Transverse colon (tissue), 4 donors: ENCODE results near the gene MYH11. TPM values are rescaled to one million over a fixed set of nuclear protein-coding genes. Genes with fewer than 3 reads are reported as not detected.

Experiments used
- DNase-seq: peaks from one replicate; pipeline ENCODE4 v3.0.0-alpha.2; 2019
- H3K27ac ChIP-seq, 4 donors: fragments of 200-600 bp; sonication (generic); 2 replicates each; pipeline ENCODE4 v1.5.1; 2016 to 2018; ENCODE audit warnings: inconsistent platforms in 4 of 4
- H3K27me3 ChIP-seq: fragments of 200-600 bp; sonication (generic); 2 replicates; pipeline ENCODE4 v1.5.1; 2017; ENCODE audit warnings: inconsistent platforms
- H3K36me3 ChIP-seq, 4 donors: fragments of 200-600 bp; sonication (generic); 2 replicates each; pipeline ENCODE4 v1.5.1; 2017 to 2019; ENCODE audit warnings: inconsistent platforms in 4 of 4
- H3K4me1 ChIP-seq, 4 donors: fragments of 200-600 bp; sonication (generic); 2 replicates each; pipeline ENCODE4 v1.5.1; 2017 to 2020; ENCODE audit warnings: inconsistent platforms in 4 of 4
- H3K4me3 ChIP-seq, 4 donors: fragments of 200-600 bp; sonication (generic); 1 replicate in 1 of 4; 2 replicates in 3 of 4; pipeline versions ENCODE4 v1.5.1 to v1.6.1; 2017 to 2019; ENCODE audit warnings: inconsistent platforms in 4 of 4
- H3K9me3 ChIP-seq, 2 donors: fragments of 200-600 bp; sonication (generic); 2 replicates each; pipeline ENCODE4 v1.5.1; 2017 to 2019; ENCODE audit warnings: inconsistent platforms in 2 of 2
- EP300 ChIP-seq: sonication (generic); formaldehyde crosslinking; IDR thresholded peaks from one replicate; pipeline ENCODE4 v1.6.1; 2017; ENCODE audit warnings: antibody characterized with exemption, low read depth
- POLR2A ChIP-seq: fragments of 450-650 bp; IDR thresholded peaks from one replicate; pipeline ENCODE4 v1.6.1; 2016; ENCODE audit warnings: antibody characterized with exemption, mild to moderate bottlenecking, moderate library complexity
- POLR2AphosphoS5 ChIP-seq, 3 donors: sonication (generic); formaldehyde crosslinking; IDR thresholded peaks; one replicate each; pipeline ENCODE4 v1.6.1; 2016; ENCODE audit warnings: antibody characterized with exemption in 3 of 3
- WGBS, 2 donors: methylation state at CpG; one replicate each; pipeline ENCODE4 v1.1.5; 2018; ENCODE audit warnings: low coverage in 1 of 2; 5-methylcytosine and 5-hydroxymethylcytosine counted together
- in situ Hi-C, 4 donors: fragments of 200-750 bp; cut with MboI; loops; one replicate each; pipeline versions ENCODE4 v1.15.0 to v1.15.1; 2017; ENCODE audit warnings: low sequenced_read_pairs in 3 of 4, low pct_ligation_motif_present in 1 of 4, low pct_unique_long_range_greater_than_20kb in 1 of 4
- intact Hi-C: fragments of 100-400 bp; cut with DNase I; formaldehyde crosslinking; loops from one replicate; pipeline ENCODE4 v1.15.1; 2023; ENCODE audit warnings: low total_unique reads
- total RNA-seq, 4 donors: library from RNA; depleted of rRNA; stranded (reverse); fragments of >200 nt; gene quantifications; one replicate each; pipeline ENCODE4 v1.1.0, GENCODE V29; 2016
- TF ChIP-seq, protein P1 (sequence below), 5 experiments: fragments of 200-600 bp in 3 of 5; fragments of 450-650 bp in 2 of 5; sonication (generic) in 3 of 5; IDR thresholded peaks; 1 replicate in 2 of 5; 2 replicates in 3 of 5; pipeline ENCODE4 v1.5.1; 2016 to 2017; ENCODE audit warnings: antibody characterized with exemption in 5 of 5, inconsistent platforms in 3 of 5, mild to moderate bottlenecking in 2 of 5, moderate library complexity in 1 of 5

The MYH11 gene
- total RNA-seq, 4 donors from 2014 or later, result 619 to 1,914 (median 1,058) TPM

GRCh38 chr16:15708997-15709396 lies 147.8 kb downstream of the MYH11 start:
- Histone ChIP-seq H3K9me3 (no peaks in the 10 kb centered on the region), H3K36me3 (peaks cover 0 to 4% (median 0%) of the 10 kb centered on the region in 4 donors), H3K27ac (no peak overlapping the region), H3K4me3 (no peak overlapping the region), H3K27me3 (no peaks in the 10 kb centered on the region), H3K4me1 (no peaks in the 10 kb centered on the region)
- DNase-seq, result no peak
- in situ Hi-C loops (no loop called here), intact Hi-C loops (no loop called here)
- WGBS, 2 donors, result 84 to 89% methylated on average over 4 to 7 of the region's 7 CpGs
- TF ChIP-seq POLR2A (no peak), POLR2AphosphoS5 (IDR thresholded peaks at IDR 0.05) (no peak), EP300 (no peak)
- TF ChIP-seq, protein P1, sequence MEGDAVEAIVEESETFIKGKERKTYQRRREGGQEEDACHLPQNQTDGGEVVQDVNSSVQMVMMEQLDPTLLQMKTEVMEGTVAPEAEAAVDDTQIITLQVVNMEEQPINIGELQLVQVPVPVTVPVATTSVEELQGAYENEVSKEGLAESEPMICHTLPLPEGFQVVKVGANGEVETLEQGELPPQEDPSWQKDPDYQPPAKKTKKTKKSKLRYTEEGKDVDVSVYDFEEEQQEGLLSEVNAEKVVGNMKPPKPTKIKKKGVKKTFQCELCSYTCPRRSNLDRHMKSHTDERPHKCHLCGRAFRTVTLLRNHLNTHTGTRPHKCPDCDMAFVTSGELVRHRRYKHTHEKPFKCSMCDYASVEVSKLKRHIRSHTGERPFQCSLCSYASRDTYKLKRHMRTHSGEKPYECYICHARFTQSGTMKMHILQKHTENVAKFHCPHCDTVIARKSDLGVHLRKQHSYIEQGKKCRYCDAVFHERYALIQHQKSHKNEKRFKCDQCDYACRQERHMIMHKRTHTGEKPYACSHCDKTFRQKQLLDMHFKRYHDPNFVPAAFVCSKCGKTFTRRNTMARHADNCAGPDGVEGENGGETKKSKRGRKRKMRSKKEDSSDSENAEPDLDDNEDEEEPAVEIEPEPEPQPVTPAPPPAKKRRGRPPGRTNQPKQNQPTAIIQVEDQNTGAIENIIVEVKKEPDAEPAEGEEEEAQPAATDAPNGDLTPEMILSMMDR (IDR thresholded peaks at IDR 0.05), result no peak

DNA sequence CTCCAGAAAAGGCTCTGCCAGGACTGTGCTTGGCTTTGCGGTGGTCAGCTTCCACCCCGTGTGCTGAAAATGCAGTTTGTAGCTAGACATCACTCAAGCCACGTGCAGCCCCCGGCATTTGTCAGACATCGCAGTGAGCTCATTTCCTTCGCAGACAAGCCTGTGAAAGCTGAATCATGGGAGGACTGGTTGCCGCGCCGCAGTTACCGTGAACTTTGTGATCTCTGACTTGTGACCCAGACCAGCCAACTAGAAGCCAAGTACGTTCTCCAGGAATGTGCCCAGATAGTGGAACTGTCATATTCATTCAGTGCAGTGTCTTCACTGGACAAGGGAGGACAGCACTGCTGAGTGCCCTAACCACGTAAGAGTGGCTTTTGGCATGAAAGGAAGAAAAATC lies 148.7 kb downstream of the MYH11 start:
- no peaks in the 10 kb centered on the region for H3K9me3 ChIP-seq
- 93% methylated on average over 12 of the region's 12 CpGs; no CpG with 5 or more reads in 1 of the 2 donors for WGBS, 2 donors
- H3K27me3 ChIP-seq, result no peaks in the 10 kb centered on the region
- TF ChIP-seq POLR2AphosphoS5 (IDR thresholded peaks at IDR 0.05), result peak in 2 of 3 donors; percentile 4 to 24
- no peak for TF ChIP-seq POLR2A
- TF ChIP-seq, protein P1 (IDR thresholded peaks at IDR 0.05), result no peak
- peaks cover 0 to 7% (median 0%) of the 10 kb centered on the region in 4 donors for H3K36me3 ChIP-seq
- H3K4me3 ChIP-seq, result no peak overlapping the region
- in situ Hi-C loops, result no loop called here
- H3K27ac ChIP-seq, result peak overlapping the region in 2 of 4 donors; percentile 4 to 57
- no peaks in the 10 kb centered on the region for H3K4me1 ChIP-seq
- intact Hi-C loops, result no loop called here
- no peak for DNase-seq

DNA sequence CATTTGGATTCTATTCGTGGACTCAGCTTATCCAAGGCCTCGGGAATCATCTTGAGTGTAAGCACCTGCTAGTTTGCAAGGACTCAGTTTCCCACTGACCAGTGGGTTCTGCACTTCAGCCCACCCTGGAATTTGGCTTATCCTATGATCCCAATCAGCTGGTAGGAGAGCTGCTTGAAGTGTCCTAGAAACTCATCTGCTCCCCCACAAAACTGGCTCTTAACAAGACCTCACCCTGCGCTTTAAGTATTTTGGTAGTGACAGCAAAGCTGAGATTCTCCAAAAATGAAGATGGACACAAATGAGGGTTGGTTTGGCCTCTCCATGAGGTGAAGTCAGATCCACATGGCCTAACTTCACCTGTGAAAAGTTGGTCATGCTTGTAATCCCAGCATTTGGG lies 149.5 kb downstream of the MYH11 start:
- TF ChIP-seq POLR2AphosphoS5 (IDR thresholded peaks at IDR 0.05) (peak in 1 of 3 donors; percentile 22), POLR2A (no peak)
- TF ChIP-seq, protein P1 (IDR thresholded peaks at IDR 0.05), result no peak
- H3K36me3 ChIP-seq, result peaks cover 0 to 7% (median 0%) of the 10 kb centered on the region in 4 donors
- no peak overlapping the region for H3K4me3 ChIP-seq
- no peaks in the 10 kb centered on the region for H3K4me1 ChIP-seq
- 84 to 100% methylated on average over 1 to 3 of the region's 3 CpGs for WGBS, 2 donors
- no peaks in the 10 kb centered on the region for H3K9me3 ChIP-seq
- in situ Hi-C loops (no loop called here), intact Hi-C loops (no loop called here)
- DNase-seq, result no peak
- peak overlapping the region in 1 of 4 donors; percentile 56 for H3K27ac ChIP-seq
- H3K27me3 ChIP-seq, result no peaks in the 10 kb centered on the region

DNA sequence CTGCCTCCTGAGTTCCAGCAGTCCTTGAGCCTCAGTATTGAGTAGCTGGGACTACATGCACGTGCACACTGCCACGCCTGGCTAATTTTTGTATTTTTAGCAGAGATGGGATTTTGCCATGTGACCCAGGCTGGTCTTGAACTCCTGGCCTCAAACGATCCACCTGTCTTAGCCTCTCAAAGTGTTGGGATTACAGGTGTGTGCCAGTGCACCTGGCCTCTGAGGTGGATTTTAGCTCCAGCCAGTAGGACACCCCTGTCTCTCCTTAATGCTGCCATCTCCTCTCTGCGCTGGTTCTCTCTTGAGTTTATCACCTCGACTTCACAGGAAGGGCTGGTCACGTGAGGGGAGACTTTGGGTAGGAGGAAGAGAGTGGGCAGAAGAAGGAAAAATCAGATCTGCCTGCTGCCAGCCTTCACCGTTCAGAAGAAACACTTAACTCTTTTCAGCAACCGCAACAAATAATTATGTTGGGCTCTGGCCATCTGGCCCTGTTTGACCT lies 151.7 kb downstream of the MYH11 start:
- intact Hi-C loops (no loop called here), in situ Hi-C loops (no loop called here)
- Histone ChIP-seq H3K9me3 (no peaks in the 10 kb centered on the region), H3K4me3 (no peak overlapping the region), H3K4me1 (no peaks in the 10 kb centered on the region), H3K27ac (peak overlapping the region in 2 of 4 donors; percentile 20 to 82), H3K36me3 (peaks cover 0 to 18% (median under 1%) of the 10 kb centered on the region in 4 donors), H3K27me3 (no peaks in the 10 kb centered on the region)
- 60 to 69% methylated on average over 7 to 8 of the region's 8 CpGs for WGBS, 2 donors
- TF ChIP-seq POLR2AphosphoS5 (IDR thresholded peaks at IDR 0.05), result no peak
- TF ChIP-seq EP300, result no peak
- no peak for TF ChIP-seq POLR2A
- TF ChIP-seq, protein P1 (IDR thresholded peaks at IDR 0.05), result no peak
- DNase-seq, result no peak
